GM19455 (cell line): ENCODE measurements around the gene ACP3.
"Not testable (repeated sequence)": the region's sequence is repeated elsewhere in the genome, so short reads cannot be mapped to it uniquely, and the experiment has no call there.

Source experiments
- ATAC-seq: cut with Tn5 transposase; IDR thresholded peaks from one replicate; pipeline ENCODE4 v1.9.1; 2021; ENCODE audit not compliant: unreplicated experiment

The ACP3 gene

GRCh38 chr3:132317229-132317948 is at the start of gene ACP3:
Gene ACP3, plus strand, starts transcription at chr3:132317407. Its CDS starts 50 bp downstream, at chr3:132317457.
- ATAC-seq: no peak

GRCh38 chr3:132268956-132269355 is 48.3 kb upstream of the ACP3 start:
- ATAC-seq: no peak

- no peak for ATAC-seq
Measured at GRCh38 chr3:132273036-132273435, 44.2 kb upstream of the ACP3 start.

- no peak for ATAC-seq
Measured at GRCh38 chr3:132276228-132276906, 40.8 kb upstream of the ACP3 start.

- ATAC-seq: no peak
Measured at GRCh38 chr3:132279030-132279429, 38.2 kb upstream of the ACP3 start.

- no peak for ATAC-seq
Measured at GRCh38 chr3:132283440-132283839, 33.8 kb upstream of the ACP3 start.

GRCh38 chr3:132283916-132284405 is 33.2 kb upstream of the ACP3 start:
- ATAC-seq: no peak

GRCh38 chr3:132284781-132285619 is 32.2 kb upstream of the ACP3 start:
- ATAC-seq: no peak

GRCh38 chr3:132285620-132285945 is 31.6 kb upstream of the ACP3 start:
- no peak for ATAC-seq

GRCh38 chr3:132286035-132286434 is 31.2 kb upstream of the ACP3 start:
- no peak for ATAC-seq

GRCh38 chr3:132288357-132288756 is 28.9 kb upstream of the ACP3 start:
- no peak for ATAC-seq

GRCh38 chr3:132289316-132289715 is 27.9 kb upstream of the ACP3 start:
- no peak for ATAC-seq

- ATAC-seq: no peak
Measured at GRCh38 chr3:132290833-132291232, 26.4 kb upstream of the ACP3 start.

- ATAC-seq: no peak
Measured at GRCh38 chr3:132292042-132292441, 25.2 kb upstream of the ACP3 start.

GRCh38 chr3:132293251-132293650 is 24.0 kb upstream of the ACP3 start:
- no peak for ATAC-seq

GRCh38 chr3:132294906-132295305 is 22.3 kb upstream of the ACP3 start:
- ATAC-seq: no peak

GRCh38 chr3:132303336-132304201 is 13.6 kb upstream of the ACP3 start:
- ATAC-seq: not testable (repeated sequence)

- ATAC-seq: not testable (repeated sequence)
Measured at GRCh38 chr3:132304351-132304750, 12.9 kb upstream of the ACP3 start.

GRCh38 chr3:132310057-132310456 is 7.2 kb upstream of the ACP3 start:
- not testable (repeated sequence) for ATAC-seq

GRCh38 chr3:132311316-132311715 is 5.9 kb upstream of the ACP3 start:
- ATAC-seq: no peak

GRCh38 chr3:132311841-132312240 is 5.4 kb upstream of the ACP3 start:
- ATAC-seq: no peak
